HG03060 (cell line): ENCODE measurements around the gene ADARB1.

Experiments
- ATAC-seq: cut with Tn5 transposase; IDR thresholded peaks from one replicate; pipeline ENCODE4 v1.9.1; 2021; ENCODE audit warnings: low read depth, moderate number of reproducible peaks; ENCODE audit not compliant: unreplicated experiment

Gene ADARB1

DNA sequence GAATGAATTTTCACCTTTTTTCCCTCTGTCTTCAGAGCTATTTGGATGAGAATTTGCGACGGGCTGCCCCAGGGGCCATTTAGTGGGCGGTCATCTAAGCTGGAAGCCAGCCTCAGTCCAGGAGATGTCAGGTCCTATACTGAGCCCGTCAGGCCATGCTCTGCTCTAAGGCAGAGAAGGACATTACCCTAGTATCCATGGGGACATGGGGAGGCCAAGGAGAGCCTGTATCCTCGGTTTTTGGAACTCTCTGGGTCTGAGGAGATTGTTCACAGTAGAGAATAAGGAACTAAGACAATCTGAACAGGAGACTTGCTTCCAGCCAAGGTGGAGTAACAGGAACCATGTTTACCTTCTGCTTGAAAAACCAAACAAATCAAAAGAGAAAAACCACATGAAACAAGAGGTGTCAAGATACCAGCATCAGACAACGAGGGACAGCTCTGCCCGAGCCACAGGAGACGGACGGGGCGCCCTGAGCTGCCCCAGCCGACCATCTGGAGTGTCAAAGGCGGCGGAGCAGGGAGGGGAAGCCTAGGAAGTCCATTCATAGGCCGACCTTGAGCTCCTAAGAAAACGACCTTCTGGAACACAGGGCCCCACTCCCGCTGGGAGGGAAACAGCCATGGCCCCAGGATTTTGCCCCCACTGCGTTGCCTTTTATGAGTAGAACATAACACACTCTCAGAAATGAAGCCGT, 20.0 kb upstream of the ADARB1 start:
- ATAC-seq = no peak

DNA sequence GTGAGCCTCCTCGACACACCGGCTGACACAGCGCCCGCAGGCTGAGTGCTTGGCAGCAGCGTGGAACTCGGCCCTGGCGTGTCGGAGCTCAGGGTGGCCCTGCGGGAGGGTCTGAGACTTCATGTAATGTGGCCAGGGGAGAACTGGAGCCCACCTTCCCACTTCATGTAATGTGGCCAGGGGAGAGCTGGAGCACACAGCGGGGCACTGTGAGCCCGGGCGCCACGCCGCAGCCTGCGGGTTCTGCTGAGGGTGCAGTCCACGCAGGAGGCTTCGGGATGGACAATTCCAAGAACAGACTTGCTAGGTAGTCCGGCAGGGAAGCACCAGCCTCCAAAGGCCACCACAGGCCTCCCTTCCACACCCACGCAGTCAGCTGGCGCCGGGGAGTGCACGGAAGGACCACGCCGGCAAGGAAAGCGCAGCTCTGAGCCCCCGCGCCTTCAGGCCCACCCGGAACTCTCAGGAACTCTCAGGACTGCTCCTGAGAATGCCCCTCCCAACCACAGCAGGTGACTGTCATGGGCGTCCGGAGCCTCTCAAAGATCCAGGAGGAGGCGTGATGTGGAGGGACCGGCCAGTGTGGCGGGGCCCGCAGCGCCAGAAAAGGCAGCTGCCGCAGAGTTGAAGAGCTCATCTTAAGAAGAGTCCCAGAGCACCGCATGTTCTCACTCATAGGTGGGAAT, 19.3 kb upstream of the ADARB1 start:
- no peak for ATAC-seq

DNA sequence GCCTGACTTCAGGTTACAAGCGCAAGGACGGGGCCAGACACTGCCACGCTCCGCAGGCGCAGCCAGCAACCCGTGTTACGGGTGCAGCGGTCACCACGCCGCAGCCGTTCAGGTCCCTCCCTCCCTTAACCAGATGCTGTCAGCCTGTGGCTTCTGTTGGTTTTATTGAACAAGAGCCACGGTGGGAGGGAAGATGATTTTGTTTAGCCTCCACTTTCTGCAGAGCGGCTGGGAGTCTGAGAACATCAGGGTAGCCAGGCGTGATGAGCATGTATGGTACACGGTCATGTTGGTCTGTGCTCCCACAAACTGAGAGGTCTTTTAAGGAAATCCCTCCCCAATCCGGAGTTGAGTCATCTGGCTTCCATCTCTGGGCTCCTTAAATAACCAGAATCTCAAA, 18.5 kb upstream of the ADARB1 start:
- no peak for ATAC-seq

DNA sequence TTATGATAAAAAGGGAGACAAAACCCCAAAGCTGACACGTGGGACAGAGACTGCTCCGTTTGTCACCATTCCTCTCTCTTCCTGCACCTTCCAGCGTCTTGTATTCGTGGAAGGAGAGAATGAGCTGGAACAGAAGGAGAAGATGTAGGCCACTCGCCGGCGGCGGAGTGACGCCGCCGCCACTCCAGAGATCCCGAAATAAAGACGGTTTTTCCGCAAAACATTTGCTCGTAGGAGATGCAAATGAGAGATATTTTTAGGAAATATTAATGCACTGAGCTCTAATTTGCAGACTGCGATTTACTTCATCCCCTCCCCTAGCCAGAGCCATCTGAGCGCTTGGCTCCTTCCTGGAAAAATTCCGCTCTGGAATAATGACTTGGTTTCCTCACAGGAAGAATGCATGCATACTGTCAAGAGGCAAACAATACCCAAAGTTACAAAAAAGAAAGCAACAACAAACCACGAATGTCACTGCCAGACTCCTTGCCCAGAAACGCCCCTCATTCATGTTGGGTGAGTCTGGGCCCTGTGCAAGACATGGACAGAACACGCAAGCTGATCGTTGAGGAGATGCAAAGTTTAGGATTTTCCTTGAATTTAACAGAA, 18.0 kb upstream of the ADARB1 start:
- no peak for ATAC-seq

DNA sequence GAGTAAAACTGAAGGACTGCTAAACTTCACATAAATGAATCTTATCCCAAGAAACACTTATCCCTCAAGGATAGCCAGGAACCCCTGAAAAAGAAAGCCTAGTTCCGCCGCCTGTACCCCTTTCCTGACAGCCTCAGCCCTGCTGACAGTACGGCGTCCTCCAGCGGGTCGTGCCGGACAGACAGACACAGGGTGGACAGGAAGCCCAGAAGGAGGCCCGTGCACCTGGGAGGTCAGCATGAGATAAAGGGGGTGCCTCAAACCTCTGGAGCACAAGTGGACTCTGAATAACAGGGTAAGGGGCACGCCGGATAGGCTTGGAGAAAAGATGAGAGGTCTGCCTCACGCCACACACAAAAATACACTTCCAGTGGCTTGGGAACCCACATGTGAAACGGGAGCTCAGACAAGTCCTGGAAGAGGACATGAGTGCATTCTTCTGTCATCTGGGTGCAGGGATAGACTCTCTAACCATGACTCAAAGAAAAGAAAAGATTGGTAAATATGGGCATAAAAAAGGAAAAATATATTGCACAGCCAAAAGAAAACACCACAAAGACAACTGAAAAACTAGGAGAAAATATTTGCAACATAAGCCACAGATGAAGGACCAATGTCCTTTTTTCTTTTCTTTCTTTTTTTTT, 17.3 kb upstream of the ADARB1 start:
- ATAC-seq = no peak

DNA sequence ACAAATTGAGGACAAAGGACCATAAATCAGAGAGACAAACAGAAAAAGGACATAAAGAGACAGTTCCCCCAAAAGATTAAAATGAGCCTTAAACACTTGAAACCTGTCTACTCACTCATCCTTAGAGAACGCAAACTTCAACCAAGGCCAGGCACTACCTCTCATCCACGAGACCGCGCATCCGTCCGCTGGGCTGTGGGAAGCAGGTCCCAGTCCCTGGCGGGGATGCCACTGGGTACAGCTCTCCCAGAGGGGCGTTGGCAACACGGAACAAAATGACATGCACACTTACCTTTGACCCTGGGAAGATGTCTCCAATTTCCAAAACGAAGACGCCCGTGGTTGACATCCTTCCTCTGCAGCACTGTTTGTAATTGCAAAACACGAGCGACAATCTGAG, 16.5 kb upstream of the ADARB1 start:
- ATAC-seq = no peak

DNA sequence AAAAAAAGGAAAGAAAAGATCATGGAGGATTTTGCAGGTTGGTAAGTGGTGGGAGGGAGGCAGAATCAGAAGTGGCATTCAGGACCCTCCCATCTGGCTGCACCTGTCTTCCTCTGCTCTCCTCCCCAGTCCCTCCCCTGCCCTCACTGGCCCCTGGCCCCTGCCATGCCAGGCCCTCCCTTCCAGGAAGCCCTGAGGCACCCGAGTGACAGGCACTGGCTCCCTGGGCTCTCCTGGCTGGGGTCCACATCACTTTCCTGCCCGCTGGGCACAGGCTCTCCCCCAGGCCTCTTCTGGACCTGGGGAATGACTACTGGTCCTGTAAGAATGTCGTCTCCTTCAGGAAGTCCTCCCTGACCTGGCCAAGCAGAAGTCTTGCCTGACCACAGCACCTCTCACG, 15.3 kb upstream of the ADARB1 start:
- ATAC-seq = no peak

DNA sequence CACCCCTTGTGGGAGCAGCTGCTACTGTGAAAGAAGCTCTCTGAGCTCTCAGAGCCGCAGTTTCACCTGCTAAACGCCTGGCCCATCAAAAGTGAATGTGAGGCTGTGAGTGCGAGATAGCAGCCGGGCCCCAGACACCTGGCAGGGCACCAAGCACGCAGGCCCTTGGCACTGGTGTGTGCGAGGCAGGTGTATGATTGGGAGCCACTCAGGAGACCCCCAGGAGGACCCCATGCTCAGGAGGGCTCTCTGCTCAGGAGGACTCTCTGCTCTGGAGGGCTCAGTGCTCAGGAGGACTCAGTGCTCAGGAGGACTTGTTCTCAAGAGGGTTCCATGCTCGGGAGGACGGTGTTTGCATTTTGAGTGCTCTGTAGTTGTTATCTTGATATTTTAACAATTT, 14.3 kb upstream of the ADARB1 start:
- no peak for ATAC-seq

DNA sequence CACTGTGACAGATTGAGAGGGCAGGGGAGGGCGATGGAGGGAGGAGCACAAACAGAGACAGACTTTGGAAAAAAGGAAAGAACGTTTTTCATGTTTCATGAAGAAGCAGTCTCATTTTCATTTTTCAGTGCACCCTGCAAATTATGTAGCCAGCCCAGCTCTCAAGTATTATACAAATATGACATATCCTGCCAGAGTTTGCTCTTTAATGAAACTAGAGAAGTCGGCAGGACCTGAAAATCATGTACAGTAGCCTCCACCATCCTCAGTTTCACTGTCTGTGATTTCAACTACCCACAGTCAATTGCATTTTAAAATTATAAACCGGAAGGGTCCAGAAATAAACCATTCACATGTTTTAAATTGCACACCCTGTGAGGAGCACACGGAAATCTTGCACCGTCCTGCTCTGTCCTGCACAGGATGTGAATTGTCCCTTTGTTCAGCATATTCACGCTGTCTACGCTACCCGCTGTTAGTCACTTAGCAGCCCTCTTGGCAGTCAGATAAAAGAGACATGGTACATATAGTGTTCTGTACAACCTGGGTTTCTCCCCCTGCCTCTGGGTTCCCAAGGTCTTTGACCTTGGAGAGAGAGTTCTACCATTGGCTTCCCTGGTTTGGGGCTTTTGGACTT, 13.6 kb upstream of the ADARB1 start:
- no peak for ATAC-seq

DNA sequence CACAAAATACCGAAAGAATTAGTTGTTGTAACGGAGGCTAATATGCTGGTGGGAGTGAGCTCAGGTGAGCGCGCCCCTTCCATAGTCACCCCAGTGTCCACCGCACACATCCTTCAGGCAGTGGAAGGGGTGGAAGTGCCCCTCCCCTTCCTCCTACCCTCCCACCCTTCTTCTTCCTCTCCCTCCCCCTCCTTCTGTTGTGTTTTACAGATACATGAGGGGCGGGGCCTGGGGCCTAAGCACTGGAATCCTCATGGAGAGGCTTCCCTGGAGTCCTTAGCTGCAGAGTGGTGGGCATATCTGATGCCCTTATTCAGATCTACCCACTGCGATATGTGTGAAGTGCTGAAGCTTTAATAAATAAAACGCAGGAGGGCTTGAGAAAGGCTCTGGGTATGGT, 10.3 kb upstream of the ADARB1 start:
- ATAC-seq = no peak

DNA sequence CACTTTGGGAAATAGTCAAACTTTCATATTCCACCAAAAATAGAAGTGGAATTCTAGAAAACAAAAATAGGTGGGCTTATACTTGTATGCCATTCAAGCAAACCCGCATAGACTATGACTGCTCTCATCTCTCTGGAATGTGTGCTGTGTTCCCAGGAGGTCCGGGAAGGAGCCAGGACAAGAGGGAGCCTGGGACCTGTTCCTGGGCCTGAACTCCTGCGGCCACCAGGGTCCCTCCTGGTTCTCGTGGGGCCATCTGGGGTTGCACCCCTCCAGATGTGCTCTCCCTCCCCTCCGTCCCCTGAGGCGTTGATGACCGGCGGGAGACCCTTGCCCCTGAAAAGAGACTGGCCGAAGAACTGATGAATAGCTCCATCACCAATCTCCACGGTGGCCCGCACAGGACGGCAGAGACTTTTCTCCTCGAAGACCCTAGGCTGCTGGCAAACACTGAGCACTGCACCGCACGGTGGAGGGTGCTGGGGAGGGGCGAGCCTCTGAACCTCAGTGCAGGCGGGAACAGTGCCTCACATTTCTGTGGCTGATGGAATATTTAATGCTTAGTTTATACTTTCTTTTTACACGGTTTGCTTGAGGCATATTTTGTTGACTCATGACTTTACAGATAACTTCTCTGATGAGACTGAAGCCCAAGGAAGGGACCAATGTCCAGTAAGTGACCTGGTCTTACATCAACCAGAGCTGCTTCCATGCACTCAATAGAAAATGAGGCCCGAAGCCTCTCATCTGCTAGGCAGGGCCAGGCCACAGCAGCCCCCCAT, 9.6 kb upstream of the ADARB1 start:
- ATAC-seq = no peak

DNA sequence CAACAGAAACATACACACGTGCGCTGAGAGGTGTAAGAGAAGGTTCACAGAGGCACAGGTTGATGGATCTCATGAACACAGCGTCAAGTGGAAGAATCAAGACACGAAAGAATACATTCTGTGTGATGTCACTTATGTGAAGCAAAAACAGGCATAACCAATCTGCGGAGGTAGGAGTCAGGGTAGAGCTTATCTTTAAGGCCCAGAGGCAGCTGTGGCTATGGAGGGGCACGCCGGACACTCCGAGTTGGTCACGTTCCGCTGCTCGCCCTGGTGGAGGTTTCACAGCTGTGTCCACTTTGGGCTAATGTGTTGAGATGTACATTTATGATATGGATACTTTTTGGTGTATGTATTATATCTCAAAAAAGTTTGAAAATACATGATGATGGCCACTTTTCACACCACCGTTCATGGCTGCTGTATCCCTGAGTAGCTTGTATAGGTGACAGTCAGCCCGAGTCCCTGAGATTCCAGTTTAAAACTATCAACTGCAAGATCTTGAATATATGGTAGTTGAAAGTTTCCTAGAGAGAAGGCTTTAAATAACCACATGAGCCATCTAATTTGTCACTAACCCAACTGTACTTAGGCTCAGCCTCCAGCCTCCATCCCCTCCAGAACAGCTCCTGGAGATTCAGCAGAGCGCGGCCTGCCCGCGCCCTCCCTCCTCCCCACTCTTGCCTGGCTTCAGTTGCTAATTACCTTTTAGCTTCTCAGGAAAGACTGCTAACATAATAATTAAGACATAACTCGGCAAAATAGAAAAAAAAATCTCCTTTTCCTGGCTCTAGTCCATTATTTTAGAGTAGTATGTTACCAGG, 6.7 kb upstream of the ADARB1 start:
- ATAC-seq = no peak

DNA sequence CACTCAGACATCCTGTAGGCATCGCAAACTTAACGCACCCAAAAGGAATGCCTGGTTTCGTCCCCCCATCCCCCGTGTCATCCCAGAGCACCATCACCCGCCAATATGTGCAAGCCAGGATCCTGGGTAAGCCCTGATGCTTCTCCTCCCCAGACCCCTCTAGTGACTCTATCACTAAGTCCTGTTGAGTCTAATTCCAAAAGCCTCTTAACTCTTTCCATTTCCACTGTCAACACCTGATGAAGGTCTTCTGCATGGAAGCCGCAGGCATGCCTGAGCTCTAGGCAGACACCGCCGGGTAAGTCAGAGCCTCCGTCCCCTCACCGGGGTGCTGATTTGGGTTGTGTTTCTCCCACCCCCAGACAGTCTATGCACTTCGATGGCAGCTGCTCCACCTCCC, 5.3 kb upstream of the ADARB1 start:
- no peak for ATAC-seq

DNA sequence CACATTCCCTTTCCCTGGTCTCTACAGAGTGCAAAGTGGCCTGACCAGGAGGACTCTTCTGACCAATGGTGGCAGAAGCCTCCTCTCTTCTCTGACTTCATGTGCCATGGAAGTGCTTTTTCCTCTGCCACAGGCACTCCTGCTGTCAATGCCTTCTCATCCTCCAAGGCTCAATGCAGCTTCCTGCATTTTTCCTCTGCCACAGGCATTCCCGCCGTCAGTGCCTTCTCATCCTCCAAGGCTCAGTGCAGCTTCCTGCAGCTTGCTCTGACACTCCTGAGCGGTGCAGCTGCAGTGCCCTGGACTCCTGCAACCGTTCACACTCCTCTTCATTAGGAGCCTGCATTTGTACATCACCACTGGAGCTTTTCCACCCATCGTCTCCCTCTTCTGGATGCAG, 4.7 kb upstream of the ADARB1 start:
- no peak for ATAC-seq

DNA sequence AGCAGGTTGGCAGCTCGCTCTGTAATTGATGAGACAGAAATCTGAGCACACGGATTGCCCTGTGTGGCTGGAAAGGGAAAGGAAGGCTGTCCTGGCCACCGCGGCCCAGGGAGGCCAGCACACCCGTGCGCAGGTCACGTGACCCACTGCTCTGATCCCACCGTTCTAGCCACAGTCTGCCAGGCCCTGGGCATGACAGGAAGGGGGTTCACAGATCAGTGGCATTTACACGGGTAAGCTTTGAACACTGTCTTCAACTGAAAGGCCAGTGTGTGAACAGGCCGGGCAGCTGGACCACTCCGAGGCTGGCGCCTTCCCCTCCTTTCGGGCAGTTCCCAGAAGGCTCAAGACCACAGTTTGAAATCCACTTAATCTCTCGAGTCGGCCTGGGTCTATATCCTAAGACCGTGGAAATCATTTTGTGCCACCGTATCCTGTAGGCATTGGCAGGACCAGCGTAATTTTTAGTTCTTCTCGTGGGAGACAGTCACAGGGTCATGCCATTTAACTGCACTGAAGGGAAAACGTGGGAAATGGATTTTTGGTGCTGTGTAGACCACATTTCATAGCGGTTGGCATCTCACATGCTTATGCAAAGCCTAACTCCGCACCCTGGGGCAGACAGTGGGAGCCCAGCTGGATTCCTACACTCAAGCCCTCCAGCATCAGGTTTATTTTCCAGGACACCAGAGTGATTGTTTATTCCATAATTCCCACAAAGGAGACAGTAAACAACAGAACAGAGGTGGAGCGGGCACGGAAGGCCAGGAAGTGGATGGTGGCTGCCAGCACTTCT, 3.1 kb upstream of the ADARB1 start:
- no peak for ATAC-seq

DNA sequence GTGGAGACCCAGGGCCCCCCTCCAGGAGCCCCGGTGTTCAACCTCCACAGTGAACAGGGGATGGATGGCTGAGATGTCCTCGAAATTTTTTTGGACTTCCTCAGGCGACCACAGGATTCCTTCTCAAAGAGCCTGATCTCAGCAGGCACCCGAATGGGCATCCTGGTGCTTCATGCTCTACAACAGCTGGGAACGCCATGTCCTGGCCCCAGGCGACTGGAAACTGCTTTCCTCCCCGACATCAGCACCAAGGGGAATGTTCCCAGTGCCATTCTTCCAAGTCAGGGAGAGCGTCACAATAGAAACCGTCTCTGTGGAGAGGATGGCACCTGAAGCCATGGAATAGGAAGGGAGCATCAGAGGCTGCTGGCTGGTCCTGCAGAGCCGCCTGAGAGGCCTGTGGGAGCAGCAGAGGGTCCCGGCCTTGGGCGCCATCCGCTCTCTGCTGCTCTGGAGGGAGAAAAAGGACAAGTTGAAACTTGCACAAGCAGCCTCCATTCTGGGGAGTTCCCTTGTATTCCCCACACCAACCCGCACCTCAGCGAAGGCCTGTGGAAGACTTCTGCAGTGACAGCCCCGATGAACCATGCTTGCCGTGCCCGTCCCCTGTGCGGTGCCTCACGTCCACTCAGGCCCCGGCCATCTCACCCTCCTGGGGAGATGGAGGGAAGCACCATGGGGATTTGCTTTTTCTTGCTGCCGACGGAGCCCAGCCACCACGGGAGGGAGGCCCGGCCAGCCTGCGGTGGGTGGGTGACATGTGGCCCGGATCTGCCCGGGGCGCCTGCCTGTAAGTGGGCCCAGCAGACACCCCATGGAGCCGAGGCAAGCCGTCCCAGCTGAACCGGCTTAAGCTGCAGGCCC, 2.3 kb upstream of the ADARB1 start:
- no peak for ATAC-seq

DNA sequence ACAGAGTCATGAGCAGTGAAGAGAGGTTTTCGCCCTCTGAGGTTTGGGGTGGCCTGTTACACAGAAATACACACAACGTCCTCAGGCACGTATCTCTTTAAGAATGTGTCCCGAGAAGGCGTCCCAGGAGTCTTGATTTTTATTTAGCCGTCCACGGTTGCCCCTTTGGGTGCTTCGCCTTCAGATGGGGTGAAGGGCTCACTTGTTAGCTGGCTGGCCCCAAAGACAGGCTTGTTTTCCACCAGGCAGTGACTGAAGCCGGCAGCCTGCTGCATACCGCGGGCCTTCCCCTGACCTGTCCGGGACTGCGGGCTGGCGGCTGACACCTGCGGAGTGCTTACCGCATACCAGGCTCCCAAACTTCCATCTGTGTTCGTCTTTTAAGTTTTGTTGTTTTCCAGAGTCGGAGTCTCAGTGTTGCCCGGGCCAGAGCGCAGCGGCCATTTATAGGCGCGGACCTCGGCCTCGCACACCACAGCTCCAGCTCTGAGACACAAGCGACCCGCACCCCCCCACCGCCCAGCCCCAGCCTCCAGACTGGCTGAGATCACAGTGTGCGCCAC, 1.6 kb upstream of the ADARB1 start:
- no peak for ATAC-seq
